IMR-90 (cell line): Measurements from ENCODE around the gene TBCD. TPM values are rescaled to one million over a fixed set of nuclear protein-coding genes. Genes with fewer than 3 reads are reported as not detected.

ENCODE experiments used
- ATAC-seq: fragments of 200-7000 bp; cut with Tn5 transposase; 2 replicates; pipeline ENCODE4 v1.9.1; 2020; ENCODE audit warnings: low read depth, mild to moderate bottlenecking, moderate library complexity
- BruUV-seq: library from RNA; stranded (reverse); fragments of 400-500 nt; replicated peaks from 2 replicates; lab custom pipeline; 2021; lab: Mats Ljungman, UMichigan
- CTCF ChIA-PET: fragments of 300-600 bp; formaldehyde crosslinking; extraction: SDS; loops from one replicate; lab custom pipeline; 2021; ENCODE audit warnings: antibody characterized with exemption; lab: Yijun Ruan, JAX
- POLR2A ChIA-PET: fragments of 300-600 bp; sonication (Branson Sonifier 250); formaldehyde crosslinking; loops from one replicate; lab custom pipeline; 2022; ENCODE audit warnings: antibody characterized with exemption; ENCODE audit not compliant: unreplicated experiment; lab: Charles Lee
- DNase-seq: peaks from one replicate; pipeline ENCODE4 v3.0.0; 2013
- H2AFZ ChIP-seq: replicated peaks from 2 replicates; pipeline ENCODE3; 2013; ENCODE audit warnings: low read length, mild to moderate bottlenecking; ENCODE audit not compliant: poor library complexity
- H2AK5ac ChIP-seq: 2 replicates; pipeline ENCODE4 v1.6.1; 2013; ENCODE audit warnings: low read depth, low read length, inconsistent platforms
- H2AK9ac ChIP-seq: replicated peaks from 2 replicates; pipeline ENCODE3; 2013; ENCODE audit warnings: mild to moderate bottlenecking, low read depth, low read length, moderate library complexity; ENCODE audit not compliant: poor library complexity
- H2BK120ac ChIP-seq: 2 replicates; pipeline ENCODE4 v1.6.1; 2013; ENCODE audit warnings: low read depth, low read length, inconsistent platforms
- H2BK15ac ChIP-seq: 3 replicates; pipeline ENCODE4 v1.6.1; 2013; ENCODE audit warnings: low read depth, low read length, inconsistent platforms
- H2BK20ac ChIP-seq: 2 replicates; pipeline ENCODE4 v1.6.1; 2013; ENCODE audit warnings: low read depth, mild to moderate bottlenecking, inconsistent platforms, low read length, moderate library complexity
- H2BK5ac ChIP-seq: 2 replicates; pipeline ENCODE4 v1.6.1; 2013; ENCODE audit warnings: mild to moderate bottlenecking, low read depth, low read length, inconsistent platforms; ENCODE audit not compliant: poor library complexity, severe bottlenecking
- H3K14ac ChIP-seq: replicated peaks from 2 replicates; pipeline ENCODE4 v1.6.1; 2013; ENCODE audit warnings: low read depth, low read length, inconsistent platforms
- H3K18ac ChIP-seq: 2 replicates; pipeline ENCODE4 v1.6.1; 2013; ENCODE audit warnings: low read depth, low read length, control low read depth
- H3K23ac ChIP-seq: 2 replicates; pipeline ENCODE4 v1.6.1; 2013; ENCODE audit warnings: low read depth, low read length, inconsistent platforms
- H3K27ac ChIP-seq: 2 replicates; pipeline ENCODE4 v1.5.1; 2013; ENCODE audit warnings: mild to moderate bottlenecking, control low read depth, low read length; ENCODE audit not compliant: insufficient read depth
- H3K27me3 ChIP-seq: 2 replicates; pipeline ENCODE4 v1.6.1; 2013; ENCODE audit warnings: low read length; ENCODE audit not compliant: control insufficient read depth, insufficient read depth
- H3K36me3 ChIP-seq: 2 replicates; pipeline ENCODE4 v1.6.1; 2013; ENCODE audit warnings: low read length, mixed read lengths; ENCODE audit not compliant: control insufficient read depth, insufficient read depth
- H3K4ac ChIP-seq: 2 replicates; pipeline ENCODE4 v1.6.1; 2013; ENCODE audit warnings: low read depth, low read length, inconsistent platforms
- H3K4me1 ChIP-seq: 2 replicates; pipeline ENCODE4 v1.6.1; 2013; ENCODE audit warnings: low read length, mixed read lengths; ENCODE audit not compliant: control insufficient read depth, insufficient read depth
- H3K4me2 ChIP-seq: 2 replicates; pipeline ENCODE4 v1.6.1; 2013; ENCODE audit warnings: low read depth, mild to moderate bottlenecking, control low read depth, low read length, moderate library complexity
- H3K4me3 ChIP-seq: 2 replicates; pipeline ENCODE4 v1.5.1; 2013; ENCODE audit warnings: low read depth, mild to moderate bottlenecking, control low read depth, low read length, moderate library complexity; ENCODE audit not compliant: insufficient read depth
- H3K56ac ChIP-seq: 2 replicates; pipeline ENCODE4 v1.6.1; 2013; ENCODE audit warnings: low read length, inconsistent platforms; ENCODE audit not compliant: insufficient read depth; ENCODE audit errors: extremely low read depth
- H3K79me1 ChIP-seq, 2 experiments: 2 replicates each; pipeline ENCODE4 v1.6.1; 2013; ENCODE audit warnings: low read length in 2 of 2, inconsistent platforms in 1 of 2, low read depth in 1 of 2
- H3K9ac ChIP-seq: 2 replicates; pipeline ENCODE4 v1.6.1; 2013; ENCODE audit warnings: low read depth, low read length, control low read depth
- H3K9me1 ChIP-seq: 2 replicates; pipeline ENCODE4 v1.6.1; 2013; ENCODE audit warnings: low read length, inconsistent platforms; ENCODE audit not compliant: insufficient read depth
- H3K9me3 ChIP-seq: 2 replicates; pipeline ENCODE4 v1.6.1; 2013; ENCODE audit warnings: low read length; ENCODE audit not compliant: control insufficient read depth, insufficient read depth
- H4K20me1 ChIP-seq: 2 replicates; pipeline ENCODE4 v1.6.1; 2013; ENCODE audit warnings: low read length, inconsistent platforms; ENCODE audit not compliant: insufficient read depth
- H4K5ac ChIP-seq: 2 replicates; pipeline ENCODE4 v1.6.1; 2013; ENCODE audit warnings: mild to moderate bottlenecking, low read depth, low read length, control low read depth
- H4K8ac ChIP-seq, 2 experiments: 2 replicates each; pipeline ENCODE4 v1.6.1; 2013; ENCODE audit warnings: low read depth in 2 of 2, low read length in 2 of 2, control low read depth in 1 of 2, inconsistent platforms in 1 of 2
- H4K91ac ChIP-seq: 2 replicates; pipeline ENCODE4 v1.6.1; 2013; ENCODE audit warnings: low read depth, low read length, inconsistent platforms; ENCODE audit not compliant: insufficient read depth
- BHLHE40 ChIP-seq: fragments of 150-350 bp; IDR thresholded peaks from 2 replicates; pipeline ENCODE4 v1.6.1; 2016; ENCODE audit warnings: mild to moderate bottlenecking, low read depth, low read length
- CHD1 ChIP-seq: IDR thresholded peaks from 2 replicates; pipeline ENCODE4 v1.6.1; 2012; ENCODE audit warnings: low read depth, low read length, improper control_type of control experiment
- MAFK ChIP-seq: IDR thresholded peaks from 2 replicates; pipeline ENCODE4 v1.6.1; 2012; ENCODE audit warnings: low read depth, low read length, improper control_type of control experiment
- MAZ ChIP-seq: IDR thresholded peaks from 2 replicates; pipeline ENCODE4 v1.6.1; 2012; ENCODE audit warnings: low read depth, mild to moderate bottlenecking, low read length, improper control_type of control experiment, moderate library complexity, borderline replicate concordance
- MXI1 ChIP-seq: IDR thresholded peaks from 2 replicates; pipeline ENCODE4 v1.6.1; 2012; ENCODE audit warnings: low read depth, mild to moderate bottlenecking, low read length, moderate library complexity, borderline replicate concordance
- RFX5 ChIP-seq: IDR thresholded peaks from 2 replicates; pipeline ENCODE4 v1.8.0; 2012; ENCODE audit warnings: low read depth, mild to moderate bottlenecking, low read length, moderate library complexity
- WGBS, 2 experiments: methylation state at CpG; one replicate each; pipeline versions ENCODE4 v1.1.5 to v1.1.7; 2013; ENCODE audit warnings: missing lambda C conversion rate in 2 of 2; ENCODE audit not compliant: insufficient read length in 1 of 2; ENCODE audit errors: extremely low coverage in 2 of 2; 5-methylcytosine and 5-hydroxymethylcytosine counted together
- dilution Hi-C: fragments of 300-500 bp; cut with HindIII; formaldehyde crosslinking; loops from one replicate; pipeline ENCODE4 v1.14.3; 2018; ENCODE audit warnings: low sequenced_read_pairs; ENCODE audit not compliant: unreplicated experiment
- in situ Hi-C: fragments of 300-500 bp; cut with MboI; formaldehyde crosslinking; loops from 3 replicates; pipeline ENCODE4 v1.14.3; 2019; ENCODE audit warnings: low sequenced_read_pairs, inconsistent platforms, mixed read lengths
- intact Hi-C: fragments of 100-400 bp; cut with micrococcal nuclease; formaldehyde crosslinking; loops from 2 replicates; pipeline ENCODE4 v1.10.0; 2022
- polyA plus RNA-seq, 3 experiments: library from polyadenylated mRNA; depleted of rRNA; stranded (reverse); fragments of >200 nt; gene quantifications; 2 replicates each; pipeline ENCODE4 v1.2.3, GENCODE V29; 2012; ENCODE audit warnings: low replicate concordance in 1 of 3
- total RNA-seq: library from RNA; depleted of rRNA; stranded (reverse); fragments of >200 nt; gene quantifications from 2 replicates; pipeline ENCODE4 v1.2.3, GENCODE V29; 2012
- TF ChIP-seq, protein P1 (sequence below): fragments of 150-350 bp; IDR thresholded peaks from 2 replicates; pipeline ENCODE4 v1.6.1; 2017; ENCODE audit warnings: mild to moderate bottlenecking, antibody characterized with exemption, low read length, low read depth

Gene TBCD
- total and polyA plus RNA-seq, 2 of the 4 experiments (the other 2 are of a cell fraction): 21.9 to 54.5 TPM

DNA sequence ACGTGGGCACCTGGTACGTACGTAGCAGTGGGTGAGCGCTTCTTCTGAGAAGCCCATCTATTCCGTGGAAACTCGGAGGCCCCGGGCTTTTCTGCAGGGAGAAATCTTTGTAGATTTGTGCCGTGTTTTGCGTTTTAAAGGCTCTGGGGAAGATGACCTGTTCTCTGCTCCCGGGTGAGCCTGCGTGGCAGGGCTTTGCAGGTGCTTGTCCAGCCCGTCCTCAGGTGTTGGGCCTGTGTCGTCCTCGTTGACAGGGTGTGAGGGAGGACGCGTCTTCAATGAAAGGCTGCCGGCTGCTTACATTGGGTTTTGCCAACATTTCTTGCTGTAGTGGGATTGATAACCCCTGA is 175.4 kb downstream of the TBCD start:
- Histone ChIP-seq H3K56ac (no peak overlapping the region), H3K9me3 (no peaks in the 10 kb centered on the region), H3K4me2 (no peak overlapping the region), H3K9me1 (peaks cover 3% of the 10 kb centered on the region; the same call in 1 of the 2 replicates), H3K4me1 (peaks cover 5% of the 10 kb centered on the region), H4K8ac (no peak overlapping the region), H3K79me1 (peaks cover 0 to 4% of the 10 kb centered on the region in 2 experiments; a peak in 1 of 4 replicates), H3K27me3 (no peaks in the 10 kb centered on the region), H2AFZ (no peak overlapping the region), H3K18ac (no peak overlapping the region), H3K27ac (no peak overlapping the region), H4K5ac (no peak overlapping the region), H3K4ac (no peak overlapping the region), H2BK15ac (no peak overlapping the region), H3K23ac (no peak overlapping the region), H2BK5ac (no peak overlapping the region), H3K14ac (no peak overlapping the region), H4K91ac (no peak overlapping the region), H3K4me3 (no peak overlapping the region), H2BK120ac (no peak overlapping the region), H2AK9ac (no peak overlapping the region), H3K9ac (no peak overlapping the region), H4K20me1 (no peaks in the 10 kb centered on the region; the same call in 1 of the 2 replicates), H3K36me3 (peaks cover 44% of the 10 kb centered on the region), H2AK5ac (no peak overlapping the region), H2BK20ac (no peak overlapping the region)
- in situ Hi-C loops (no loop called here), dilution Hi-C loops (no loop called here), intact Hi-C loops (no loop called here)
- ATAC-seq: no peak
- no peak for TF ChIP-seq CHD1
- TF ChIP-seq MAZ: no peak
- TF ChIP-seq, protein P1, sequence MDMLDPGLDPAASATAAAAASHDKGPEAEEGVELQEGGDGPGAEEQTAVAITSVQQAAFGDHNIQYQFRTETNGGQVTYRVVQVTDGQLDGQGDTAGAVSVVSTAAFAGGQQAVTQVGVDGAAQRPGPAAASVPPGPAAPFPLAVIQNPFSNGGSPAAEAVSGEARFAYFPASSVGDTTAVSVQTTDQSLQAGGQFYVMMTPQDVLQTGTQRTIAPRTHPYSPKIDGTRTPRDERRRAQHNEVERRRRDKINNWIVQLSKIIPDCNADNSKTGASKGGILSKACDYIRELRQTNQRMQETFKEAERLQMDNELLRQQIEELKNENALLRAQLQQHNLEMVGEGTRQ: no peak
- no peak for TF ChIP-seq BHLHE40
- TF ChIP-seq RFX5: no peak
- no peak for TF ChIP-seq MAFK
- no peak for TF ChIP-seq MXI1
- WGBS, 2 experiments: 95% methylated on average over 8 of the region's 17 CpGs; no CpG with 5 or more reads in 1 of the 2 experiments
- no peak for DNase-seq
- CTCF ChIA-PET: no interaction called here
- POLR2A ChIA-PET: no interaction called here
- BruUV-seq: no TSS peak
